ENCODE results near the gene TMEM272.
A peak's percentile ranks its signal among the peaks of the same experiment; 100 is the strongest.

The TMEM272 gene, protein sequence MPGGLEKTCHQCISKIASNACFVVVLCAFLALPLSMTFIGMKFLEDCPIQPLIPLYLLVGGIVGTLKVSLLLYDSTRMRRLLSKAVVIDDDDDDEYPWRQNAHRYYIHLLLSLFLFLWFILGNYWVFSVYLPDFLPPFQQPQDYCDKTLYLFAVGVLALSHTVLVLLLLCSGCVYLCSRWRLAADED

GRCh38 chr13:51844862-51845573 is at the start of gene TMEM272:
Gene TMEM272, minus strand, starts transcription at chr13:51845177. Its CDS starts 6,647 bp downstream, at chr13:51838530.
- peak; percentile 70 for DNase-seq (ENCODE audit: low spot score)

GRCh38 chr13:51894239-51894638 is 49.3 kb upstream of the TMEM272 start:
- no peak for DNase-seq (ENCODE audit: low spot score)

DNA sequence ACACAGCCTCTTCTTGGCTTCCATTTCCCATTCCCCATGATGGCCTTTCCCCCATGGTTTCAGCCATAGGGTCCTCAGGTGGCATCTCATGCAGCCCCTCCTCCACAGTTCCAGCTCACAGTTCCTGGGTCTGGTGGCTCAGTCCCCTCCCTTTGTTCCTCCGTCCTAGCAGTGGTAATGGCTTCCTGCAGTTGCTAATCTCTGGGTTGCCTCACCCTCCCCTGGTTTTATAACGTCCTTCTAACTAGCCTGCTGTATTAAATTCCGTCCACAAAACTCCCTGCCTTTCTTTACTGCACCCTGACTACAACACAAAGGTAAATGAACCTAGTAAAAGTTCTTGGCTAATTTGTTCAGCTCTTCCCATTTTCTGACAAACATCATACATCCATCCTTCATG is 47.7 kb upstream of the TMEM272 start:
- no peak for DNase-seq (ENCODE audit: low spot score)

GRCh38 chr13:51887468-51887867 is 42.5 kb upstream of the TMEM272 start:
- no peak for DNase-seq (ENCODE audit: low spot score)

DNA sequence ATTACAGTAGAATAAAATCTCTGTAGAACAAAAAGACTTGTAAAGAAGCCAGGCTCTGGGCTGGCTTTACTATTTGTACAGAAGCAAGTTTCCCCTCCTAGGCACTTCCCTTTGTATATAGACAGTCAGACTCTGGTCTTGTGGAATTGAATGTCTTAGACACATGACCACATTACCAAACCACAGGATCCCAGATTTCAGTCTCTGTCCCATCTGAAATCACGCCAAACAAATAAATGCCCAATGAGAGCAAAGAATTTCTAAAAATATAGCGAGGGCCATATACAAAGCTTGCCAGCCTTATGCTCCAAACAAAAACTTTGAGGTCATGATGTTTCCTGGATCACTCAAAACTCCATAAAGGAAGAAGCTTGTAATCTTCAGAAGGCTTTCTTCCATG is 40.7 kb upstream of the TMEM272 start:
- no peak for DNase-seq (ENCODE audit: low spot score)

- no peak for DNase-seq (ENCODE audit: low spot score)
Observed at GRCh38 chr13:51883226-51883600, 38.2 kb upstream of the TMEM272 start.

GRCh38 chr13:51882570-51883225 is 37.7 kb upstream of the TMEM272 start:
- no peak for DNase-seq (ENCODE audit: low spot score)

DNA sequence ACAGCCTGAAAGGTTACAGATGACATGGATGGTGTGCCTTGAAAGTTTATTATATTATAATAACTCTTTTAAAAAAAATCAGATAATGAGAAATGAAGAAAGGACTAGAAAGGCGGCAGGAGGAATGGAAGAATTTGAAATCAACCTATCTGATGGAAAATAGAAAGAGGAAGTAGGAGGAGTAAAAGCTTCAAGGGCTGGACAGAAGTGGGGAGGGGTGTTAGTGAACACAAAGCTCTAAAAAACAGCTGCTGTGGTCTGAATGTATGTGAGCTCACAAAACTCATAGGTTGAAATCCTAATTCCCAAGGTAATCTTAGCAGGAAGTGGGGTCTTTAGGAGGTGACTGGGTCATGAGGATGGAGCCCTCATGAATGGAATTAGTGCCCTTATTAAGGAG is 36.3 kb upstream of the TMEM272 start:
- no peak for DNase-seq (ENCODE audit: low spot score)

- DNase-seq (ENCODE audit: low spot score) = no peak
Observed at GRCh38 chr13:51879133-51879532, 34.2 kb upstream of the TMEM272 start.

DNA sequence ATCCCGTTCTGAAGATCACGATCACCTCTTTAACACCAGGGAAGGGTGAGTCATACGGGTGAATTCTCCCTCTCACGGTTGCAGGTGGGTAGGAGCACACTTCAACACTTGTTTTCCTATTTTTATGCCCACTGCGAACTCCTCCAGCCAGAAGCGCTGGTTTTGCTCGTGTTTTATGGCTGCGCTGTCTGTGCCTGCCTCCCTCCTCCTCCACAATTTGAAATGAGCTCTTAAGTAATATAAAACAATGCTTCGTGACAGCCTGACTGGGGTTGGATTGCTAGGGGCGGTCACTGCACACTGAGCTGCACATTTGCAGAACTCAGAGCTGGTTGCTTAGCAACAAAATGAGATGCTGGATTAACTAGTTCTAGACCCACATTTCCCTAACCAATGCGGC is 29.7 kb upstream of the TMEM272 start:
- DNase-seq (ENCODE audit: low spot score) = no peak

DNA sequence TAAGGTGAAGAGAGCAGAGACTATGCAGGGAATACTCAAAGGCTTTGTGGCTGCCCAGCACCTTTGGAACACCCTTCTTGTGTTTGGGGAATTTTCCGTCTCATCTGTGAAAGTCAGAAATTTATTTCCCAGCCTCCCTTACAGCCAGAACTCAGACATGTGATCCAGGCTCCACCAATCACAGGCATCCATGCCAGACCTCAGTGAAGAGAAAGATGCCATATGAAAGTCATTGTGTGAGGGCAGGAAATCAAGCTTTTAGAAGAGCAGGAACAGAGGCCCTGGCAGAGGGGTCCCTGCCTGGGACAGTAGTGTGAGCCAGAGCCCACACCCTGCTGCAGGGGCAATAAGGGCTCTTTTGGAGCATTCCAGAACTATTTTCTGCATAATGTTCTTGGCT is 28.9 kb upstream of the TMEM272 start:
- peak; percentile 20 for DNase-seq (ENCODE audit: low spot score)

GRCh38 chr13:51873117-51873798 is 28.3 kb upstream of the TMEM272 start:
- DNase-seq (ENCODE audit: low spot score) = no peak

- DNase-seq (ENCODE audit: low spot score) = no peak
Observed at GRCh38 chr13:51870616-51871015, 25.6 kb upstream of the TMEM272 start.

DNA sequence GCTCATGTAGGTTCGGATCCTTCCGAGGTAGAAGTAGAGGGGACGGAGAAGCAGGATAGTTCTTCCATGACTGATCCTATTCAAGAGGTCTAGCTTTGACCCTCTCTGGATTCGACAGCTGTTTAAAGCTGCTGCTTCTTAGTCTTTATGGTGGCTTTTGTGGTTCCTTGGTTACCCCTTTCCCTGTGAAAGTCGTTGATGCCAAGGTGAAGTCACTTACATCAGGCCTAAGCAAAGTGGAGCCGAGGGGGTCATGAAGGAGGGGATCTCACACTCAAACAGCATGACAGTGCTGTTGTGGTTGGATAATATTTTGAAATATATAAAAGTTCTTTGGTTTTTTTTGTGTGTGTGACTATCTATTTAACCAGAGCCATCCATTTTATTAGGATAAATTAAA is 24.9 kb upstream of the TMEM272 start:
- no peak for DNase-seq (ENCODE audit: low spot score)

- DNase-seq (ENCODE audit: low spot score) = no peak
Observed at GRCh38 chr13:51867062-51867461, 22.1 kb upstream of the TMEM272 start.

DNA sequence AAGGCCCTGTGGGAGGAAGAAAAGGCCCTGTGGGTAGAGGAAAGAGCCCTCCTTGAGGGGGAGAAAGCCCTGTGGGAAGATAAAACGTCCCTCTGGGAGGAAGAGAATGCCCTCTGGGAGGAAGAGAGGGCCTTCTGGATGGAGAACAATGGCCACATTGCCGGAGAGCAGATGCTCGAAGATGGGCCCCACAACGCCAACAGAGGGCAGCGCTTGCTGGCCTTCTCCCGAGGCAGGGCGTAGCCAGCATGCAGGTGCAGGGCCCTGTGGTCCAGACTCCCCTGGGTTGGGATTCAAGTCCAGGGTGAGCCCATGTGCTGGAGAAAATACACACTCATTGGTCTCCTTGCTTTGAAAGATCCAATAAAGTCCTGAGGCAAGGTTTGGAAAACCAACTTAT is 20.9 kb upstream of the TMEM272 start:
- no peak for DNase-seq (ENCODE audit: low spot score)

DNA sequence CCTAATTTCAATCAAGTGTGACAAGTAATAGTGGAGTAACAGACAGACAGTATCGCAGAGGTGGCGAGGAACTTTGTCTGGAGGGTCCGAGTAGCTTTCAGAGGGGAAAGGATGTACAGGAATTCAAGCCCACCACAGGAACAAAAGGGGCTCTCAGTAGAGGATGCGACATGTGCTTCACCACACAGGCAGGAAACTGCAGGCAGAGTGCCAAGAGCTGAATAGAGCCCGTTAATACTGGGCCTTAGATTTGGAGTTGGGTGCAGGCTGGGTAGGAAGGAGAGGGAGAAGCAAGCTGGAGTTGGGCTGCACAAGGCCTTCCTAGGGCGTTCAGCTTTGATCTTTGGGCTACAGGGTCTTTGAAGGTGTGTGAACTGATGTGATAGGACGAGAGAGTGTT is 18.0 kb upstream of the TMEM272 start:
- no peak for DNase-seq (ENCODE audit: low spot score)

DNA sequence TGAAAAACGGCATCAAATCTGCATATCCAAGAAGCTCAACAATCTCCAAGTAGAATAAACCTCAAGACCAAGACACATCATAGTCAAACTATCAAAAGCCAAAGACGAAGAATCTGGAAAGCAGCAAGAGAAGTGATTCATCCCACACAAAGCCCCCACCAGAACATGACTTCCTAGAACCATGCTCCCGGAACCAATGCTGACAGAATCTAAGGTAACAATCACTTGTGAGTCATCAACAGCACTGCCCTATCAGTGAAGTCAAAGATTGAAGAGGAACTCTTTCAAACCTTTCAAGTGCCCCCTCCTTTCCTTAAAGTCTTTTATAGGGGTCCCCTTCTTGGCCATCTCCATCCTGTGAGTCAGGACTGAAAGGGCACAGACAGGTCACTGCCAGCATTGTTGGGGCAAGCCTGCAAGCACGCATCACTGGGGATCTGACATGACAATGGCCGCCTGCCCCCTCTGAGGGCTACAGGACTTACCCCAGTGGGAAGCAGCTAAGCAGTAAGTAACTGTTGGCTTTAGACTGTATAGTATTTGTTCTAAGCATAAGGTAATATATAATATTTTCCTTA is 16.8 kb upstream of the TMEM272 start, which contains the start of gene CCDC70:
CCDC70 (plus strand) TSS at position 247 of the 578 bp plus-strand sequence. CDS start 3,443 bp downstream, outside the sequence.
- no peak for DNase-seq (ENCODE audit: low spot score)

DNA sequence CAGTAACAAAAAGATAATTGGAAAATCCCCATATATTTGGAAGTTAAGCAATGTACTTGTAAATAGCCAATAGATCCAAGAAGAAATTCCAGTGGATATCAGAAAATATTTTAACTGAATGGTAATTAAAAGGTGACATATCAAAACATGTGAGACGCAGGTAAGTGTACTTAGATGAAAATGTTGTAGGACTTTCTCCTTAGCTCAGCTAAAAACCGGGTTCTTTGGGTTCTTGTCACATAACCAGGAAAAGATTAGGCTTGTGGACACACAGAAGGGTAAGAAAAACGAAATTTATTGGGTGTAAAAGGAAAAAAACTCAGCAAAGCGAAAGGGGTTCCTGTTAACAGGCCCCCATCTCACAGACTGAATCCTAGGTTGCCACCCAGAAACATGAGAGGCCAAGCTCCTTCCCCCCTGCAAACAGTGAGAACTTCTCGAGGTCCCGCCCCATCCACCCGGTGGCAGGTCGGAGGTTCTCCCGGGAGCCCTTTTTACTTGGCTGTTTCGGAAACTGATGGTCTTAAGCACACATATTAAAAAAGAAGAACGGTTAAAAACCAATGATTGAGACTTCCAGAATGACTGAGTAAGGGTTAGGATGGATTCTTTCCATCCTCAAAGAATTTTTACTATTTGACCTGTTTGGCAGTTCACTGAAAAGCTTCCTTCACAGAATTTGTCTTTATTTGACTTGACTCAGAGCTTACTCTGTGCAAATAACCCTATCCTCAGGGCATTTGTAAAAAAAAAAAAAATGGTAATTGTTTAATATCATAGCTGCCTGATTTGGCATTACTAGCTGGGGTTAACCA is 13.7 kb upstream of the TMEM272 start:
- DNase-seq (ENCODE audit: low spot score) = no peak

DNA sequence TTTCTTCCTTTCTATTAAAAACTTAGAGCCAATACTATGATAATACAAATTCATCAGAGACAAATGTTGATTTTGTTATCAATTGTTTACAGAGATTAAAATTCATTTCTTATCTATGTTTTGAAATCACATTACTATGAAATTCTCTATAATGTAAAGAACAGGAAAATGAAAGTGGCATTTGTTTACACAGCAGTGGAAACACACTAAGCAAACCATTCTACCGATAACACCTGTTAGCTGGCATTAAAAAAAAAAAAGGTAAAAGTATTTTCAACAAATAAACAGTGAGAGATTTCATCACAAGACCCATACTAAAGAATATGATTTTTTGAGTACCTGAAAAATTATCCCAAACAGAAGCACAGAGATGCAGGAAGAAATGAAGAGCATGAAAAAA is 12.0 kb upstream of the TMEM272 start:
- DNase-seq (ENCODE audit: low spot score) = no peak

GRCh38 chr13:51856027-51856736 is 11.2 kb upstream of the TMEM272 start:
- no peak for DNase-seq (ENCODE audit: low spot score)
